Hippocampal formation (tissue), 2 donors: ENCODE data around the gene MFSD12.

Source experiments
- DNase-seq, 2 donors: peaks; one replicate each; lab custom pipeline; 2025; lab: John Stamatoyannopoulos, UW

The MFSD12 gene

DNA sequence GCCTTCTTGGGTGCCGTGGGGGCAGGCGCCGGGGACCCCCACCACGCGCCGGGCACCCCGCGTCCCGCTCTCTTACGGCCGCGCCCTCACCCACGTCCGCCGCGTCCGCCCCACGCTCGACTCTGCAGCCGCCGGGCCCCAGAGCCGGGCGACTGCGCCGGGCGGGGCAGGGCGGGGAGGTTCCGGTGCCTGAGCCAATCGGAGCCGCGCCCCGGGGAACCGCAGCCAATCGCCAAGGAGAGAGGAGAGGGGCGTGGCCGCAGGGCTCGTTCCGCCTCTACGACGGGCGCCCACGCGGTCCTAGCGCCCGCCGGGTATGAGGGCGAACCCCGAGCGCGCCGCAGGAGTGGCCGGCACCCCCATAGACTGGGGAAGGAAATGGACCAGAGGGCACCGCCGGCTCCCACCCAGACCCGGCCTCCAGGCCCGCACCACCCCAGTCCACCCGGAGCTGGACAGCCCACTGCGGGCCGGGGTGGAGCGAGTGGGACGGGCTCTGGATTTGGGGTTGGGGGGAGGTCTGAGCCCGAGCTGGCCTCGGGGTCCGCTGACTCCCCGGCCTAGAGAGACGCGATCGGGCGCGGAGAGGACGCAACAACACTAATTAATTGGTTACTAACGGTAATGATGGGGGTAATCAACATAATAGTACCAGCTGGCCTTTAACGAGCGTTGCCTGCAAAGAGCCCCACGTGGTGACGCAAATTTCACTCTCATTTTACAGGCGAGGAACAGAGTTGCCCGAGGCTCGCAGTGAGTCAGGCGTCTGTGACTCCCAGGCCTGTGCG lies at the start of gene MFSD12:
Gene MFSD12, minus strand, starts transcription at position 126 of the 788 bp plus-strand sequence. CDS start 183 bp downstream, outside the sequence.
- peak; percentile 84 to 90 for DNase-seq

DNA sequence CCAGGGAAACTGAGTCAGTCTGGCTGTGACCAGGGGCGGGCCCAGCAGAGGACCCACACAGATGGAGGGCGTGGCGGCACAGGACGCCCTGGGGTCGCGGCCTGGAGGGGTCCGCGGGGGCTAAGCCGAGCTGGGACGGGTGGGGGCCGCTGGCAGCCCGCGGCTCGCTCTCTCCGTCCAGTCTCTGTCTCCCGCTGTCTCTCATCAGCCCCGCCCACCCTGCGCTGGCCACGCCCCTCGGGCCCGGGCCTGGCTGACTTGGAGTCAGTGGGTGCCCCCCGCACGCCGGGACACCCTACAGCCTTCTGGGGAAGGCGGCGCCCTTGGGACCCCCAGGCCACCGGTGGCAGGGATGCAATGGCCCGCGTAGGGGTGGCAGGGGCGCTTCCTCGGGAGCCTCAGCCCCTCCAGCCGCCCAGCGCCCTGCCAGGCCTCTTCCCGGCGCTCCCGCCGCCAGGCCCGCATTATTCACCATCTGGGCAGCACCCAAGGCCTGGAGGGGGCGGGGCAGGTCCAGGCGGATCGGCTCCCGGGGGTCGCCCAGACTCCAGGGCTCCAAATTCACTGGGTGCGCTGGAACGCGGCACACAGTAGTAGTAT lies 49.4 kb upstream of the MFSD12 start, which contains the start of gene TBXA2R:
Gene TBXA2R, minus strand, starts transcription at position 186 of the 600 bp plus-strand sequence. CDS start 6,241 bp downstream, outside the sequence.
- DNase-seq, result peak in 1 of 2 donors; percentile 43

- DNase-seq, result no peak
Observed at GRCh38 chr19:3606174-3606689, 48.8 kb upstream of the MFSD12 start.

- DNase-seq, result no peak
Observed at GRCh38 chr19:3605770-3606169, 48.4 kb upstream of the MFSD12 start.

DNA sequence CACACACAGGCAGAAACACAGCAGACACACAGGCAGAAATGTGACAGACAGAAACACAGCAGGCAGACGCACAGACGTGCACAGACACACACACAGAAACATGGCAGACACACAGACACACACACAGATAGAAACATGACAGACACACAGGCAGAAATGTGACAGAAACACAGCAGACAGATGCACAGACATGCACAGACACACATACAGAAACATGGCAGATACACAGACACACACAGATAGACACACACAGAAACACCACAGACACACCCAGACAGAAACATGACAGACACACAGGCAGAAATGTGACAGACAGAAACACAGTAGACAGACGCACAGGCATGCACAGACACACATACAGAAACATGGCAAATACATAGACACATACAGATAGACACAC lies 48.0 kb upstream of the MFSD12 start:
- no peak for DNase-seq

- no peak for DNase-seq
Observed at GRCh38 chr19:3604987-3605343, 47.6 kb upstream of the MFSD12 start.

- no peak for DNase-seq
Observed at GRCh38 chr19:3604227-3604986, 47.0 kb upstream of the MFSD12 start.

- no peak for DNase-seq
Observed at GRCh38 chr19:3603121-3603811, 45.9 kb upstream of the MFSD12 start.

DNA sequence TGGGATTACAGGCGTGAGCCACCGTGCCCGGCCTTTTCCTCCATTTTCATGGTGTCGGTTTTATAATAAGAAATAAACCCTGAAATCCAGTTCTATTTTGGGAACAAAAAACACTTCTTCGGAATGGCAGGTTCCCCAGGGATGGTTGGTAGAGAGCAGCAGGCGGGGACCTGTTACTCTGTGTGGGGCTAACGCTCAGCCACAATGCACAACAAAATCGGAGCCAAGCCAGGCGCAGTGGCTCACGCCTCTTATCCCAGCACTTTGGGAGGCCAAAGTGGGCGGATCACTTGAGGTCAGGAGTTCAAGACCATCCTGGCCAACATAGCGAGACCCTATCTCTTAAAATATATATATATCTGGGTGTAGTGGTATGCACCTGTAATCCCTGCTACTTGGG lies 43.6 kb upstream of the MFSD12 start:
- DNase-seq, result no peak

DNA sequence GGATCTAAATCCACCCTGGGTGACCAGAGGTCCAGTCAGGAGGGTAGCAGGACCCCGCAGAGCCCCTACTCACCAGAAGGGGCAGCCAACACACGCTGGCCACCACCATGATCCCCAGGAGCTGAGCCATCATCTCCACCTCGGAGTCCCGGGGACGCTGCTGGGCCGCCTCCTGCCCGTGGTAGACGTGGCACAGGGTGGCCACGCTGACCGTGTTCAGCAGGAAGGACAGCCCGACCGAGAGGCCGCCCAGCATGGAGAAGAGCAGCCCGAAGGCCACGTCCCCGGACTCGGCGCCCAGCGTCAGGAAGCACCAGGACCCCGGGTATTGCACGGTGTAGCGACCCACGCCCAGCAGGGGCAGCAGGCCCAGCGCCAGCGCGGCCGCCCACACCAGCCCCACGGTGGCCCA lies 42.4 kb upstream of the MFSD12 start:
- DNase-seq, result no peak

GRCh38 chr19:3595521-3596061 lies 38.2 kb upstream of the MFSD12 start:
- DNase-seq, result no peak

DNA sequence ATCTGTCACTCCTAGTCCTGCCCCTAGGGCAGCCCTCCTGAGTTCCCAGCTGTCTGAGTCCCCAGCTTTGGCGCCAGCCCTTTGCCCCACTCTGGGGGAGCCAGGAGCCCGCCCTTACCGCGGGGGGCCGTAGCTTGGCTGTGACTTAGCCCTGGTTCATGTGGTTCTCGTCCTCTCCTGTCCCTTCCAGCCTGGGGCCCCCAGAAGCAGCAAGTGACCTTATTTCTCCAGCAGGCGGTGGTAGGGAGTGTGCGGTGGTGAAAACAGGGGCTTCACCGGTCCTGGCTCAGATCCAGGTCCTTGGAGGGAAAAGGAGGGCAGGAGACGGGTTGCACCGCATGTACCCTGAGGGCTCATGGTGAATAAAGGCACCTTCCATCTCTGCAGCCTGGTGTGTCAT lies 35.8 kb upstream of the MFSD12 start:
- DNase-seq, result no peak

GRCh38 chr19:3591876-3592613 lies 34.7 kb upstream of the MFSD12 start:
- no peak for DNase-seq

DNA sequence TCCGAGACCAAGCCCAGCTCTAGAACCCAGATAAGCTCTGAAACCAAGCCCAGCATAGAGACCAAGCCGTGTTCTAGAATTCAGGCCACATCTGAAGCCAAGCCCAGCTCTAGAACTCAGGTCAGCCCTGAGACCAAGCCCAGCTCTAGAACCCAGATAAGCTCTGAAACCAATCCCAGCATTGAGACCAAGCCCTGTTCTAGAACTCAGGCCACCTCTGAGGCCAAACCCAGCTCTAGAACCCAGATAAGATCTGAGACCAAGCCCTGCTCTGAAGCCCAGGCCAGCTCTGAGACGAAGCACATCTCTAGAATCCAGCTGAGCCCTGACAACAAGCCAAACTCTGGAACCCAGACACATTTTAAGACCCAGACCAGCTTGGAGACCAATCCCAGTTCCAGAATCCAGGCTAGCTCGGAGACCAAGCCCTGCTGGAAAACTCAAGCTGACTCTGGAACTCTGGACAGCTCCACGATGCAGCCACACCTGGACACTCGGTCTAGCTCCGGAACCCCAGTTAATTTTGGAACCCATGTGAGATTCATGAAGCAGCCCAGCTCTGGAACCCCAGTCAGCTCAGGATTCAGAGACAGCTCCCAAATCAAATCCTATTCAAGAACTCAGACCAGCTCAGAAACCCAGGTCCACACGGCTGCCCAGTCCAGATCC lies 33.7 kb upstream of the MFSD12 start:
- no peak for DNase-seq

DNA sequence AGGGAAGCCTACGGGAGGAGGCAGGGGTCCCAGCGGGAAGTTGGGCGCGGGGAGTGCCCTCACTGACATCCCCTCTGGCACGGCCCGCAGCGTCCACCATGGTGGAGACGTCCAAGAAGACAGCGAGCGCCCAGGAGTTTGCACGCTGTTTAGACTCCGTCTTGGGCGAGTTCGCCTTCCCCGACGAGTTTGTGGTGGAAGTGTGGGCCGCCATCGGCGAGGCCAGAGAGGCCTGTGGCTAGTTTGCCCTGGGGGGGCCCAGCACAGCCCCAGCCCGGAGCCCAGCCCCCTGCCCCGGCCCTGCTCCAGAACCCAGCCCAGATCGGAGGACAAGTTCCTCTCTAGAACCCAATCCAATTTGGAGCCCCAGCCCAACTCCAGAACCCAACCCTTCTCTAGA lies 32.6 kb upstream of the MFSD12 start:
- DNase-seq, result no peak

- DNase-seq, result no peak
Observed at GRCh38 chr19:3589439-3589838, 32.1 kb upstream of the MFSD12 start.

DNA sequence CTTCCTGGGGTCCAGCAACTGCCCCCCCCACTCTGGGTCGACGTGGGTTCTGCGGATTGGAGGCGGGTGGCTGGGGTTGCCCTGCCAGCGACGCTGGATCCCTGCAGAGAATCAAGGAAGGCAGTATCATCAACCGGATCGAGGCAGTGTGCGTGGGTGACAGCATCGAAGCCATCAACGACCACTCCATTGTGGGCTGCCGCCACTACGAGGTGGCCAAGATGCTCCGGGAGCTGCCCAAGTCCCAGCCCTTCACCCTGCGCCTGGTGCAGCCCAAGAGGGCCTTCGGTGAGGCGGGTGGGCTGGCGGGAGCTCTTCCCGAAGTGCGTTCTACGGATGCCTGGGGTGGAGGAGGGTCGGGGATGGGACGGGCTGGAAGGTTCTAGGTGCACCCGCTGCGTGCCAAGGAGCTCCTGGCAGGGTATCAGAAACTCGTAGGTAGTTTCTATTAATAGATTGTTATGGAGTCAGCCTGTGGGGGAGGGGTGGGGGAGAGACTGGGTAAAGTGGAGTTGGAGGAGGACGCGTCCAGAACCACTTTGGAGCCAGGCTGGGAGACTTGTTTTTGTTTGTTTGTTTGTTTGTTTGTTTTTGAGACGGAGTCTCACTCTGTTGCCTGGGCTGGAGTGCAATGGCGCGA lies 29.4 kb upstream of the MFSD12 start:
- DNase-seq, result no peak

DNA sequence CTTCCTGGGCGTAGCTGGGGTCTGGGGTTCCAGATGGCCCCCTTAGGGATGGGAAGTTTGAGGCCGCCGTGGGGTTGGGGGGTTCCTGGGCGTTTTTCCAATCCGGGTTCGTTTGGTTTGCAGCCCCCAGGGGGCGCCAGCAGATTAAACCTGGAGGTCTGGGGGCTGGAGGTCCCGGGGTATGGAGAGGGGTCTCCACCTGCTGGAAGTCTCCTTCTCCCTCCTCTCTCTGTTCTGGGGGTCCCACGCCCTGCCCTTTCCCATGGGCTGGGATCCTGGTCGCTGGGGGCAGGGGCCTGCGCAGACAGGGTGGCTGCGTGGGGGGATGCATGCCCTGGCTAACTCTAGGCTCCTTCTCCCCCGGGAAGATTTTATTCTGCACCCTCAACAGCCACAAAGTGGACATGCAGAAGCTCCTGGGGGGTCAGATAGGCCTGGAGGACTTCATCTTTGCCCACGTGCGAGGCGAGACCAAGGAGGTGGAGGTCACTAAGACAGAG lies 28.8 kb upstream of the MFSD12 start:
- DNase-seq, result no peak

DNA sequence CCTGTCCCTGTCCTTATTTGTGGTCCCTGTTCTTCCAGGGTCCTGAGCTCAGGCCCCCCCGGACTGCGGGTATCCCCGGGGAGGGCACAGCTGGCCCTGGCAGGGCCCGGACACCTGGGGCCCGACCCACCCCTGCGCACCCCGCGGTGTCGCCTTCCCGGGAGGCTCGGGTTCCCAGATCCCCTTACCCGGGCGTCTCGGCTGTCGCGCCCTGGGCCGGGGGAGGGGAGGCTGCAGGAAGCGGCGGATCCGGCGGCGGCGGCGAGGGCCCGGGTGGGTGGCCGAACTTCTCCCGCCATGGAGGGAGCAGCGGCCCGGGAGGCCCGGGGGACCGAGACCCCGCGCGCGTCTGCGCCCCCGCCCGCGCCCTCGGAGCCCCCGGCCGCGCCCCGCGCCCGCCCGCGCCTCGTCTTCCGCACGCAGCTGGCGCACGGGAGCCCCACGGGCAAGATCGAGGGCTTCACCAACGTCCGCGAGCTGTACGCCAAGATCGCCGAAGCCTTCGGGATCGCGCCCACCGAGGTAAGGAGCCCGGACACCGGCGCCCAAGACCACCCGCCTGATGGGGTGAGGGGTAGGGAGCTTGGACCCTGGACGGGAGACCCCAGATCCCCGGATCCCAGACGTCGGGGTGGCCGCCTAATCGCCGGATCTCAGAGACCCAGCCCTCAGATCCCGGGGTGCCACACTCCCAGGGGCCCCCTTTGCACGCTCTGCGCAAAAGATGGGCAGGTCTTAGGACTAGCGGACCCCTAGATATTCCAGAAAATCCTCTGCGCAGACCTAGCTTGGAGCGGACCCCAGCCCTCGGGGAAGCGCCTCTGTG lies 28.1 kb upstream of the MFSD12 start, which contains the start of gene GIPC3:
Gene GIPC3, plus strand, starts transcription at position 178 of the 826 bp plus-strand sequence. Its CDS starts 120 bp downstream, at position 298.
- DNase-seq, result no peak
